NCI-H526 (cell line): Measurements from ENCODE around the gene CHAF1B.

ENCODE experiments used
- DNase-seq, 2 experiments: peaks; one replicate each; lab custom pipeline; 2025; lab: John Stamatoyannopoulos, UW

The CHAF1B gene

GRCh38 chr21:36428761-36429432 is 43.7 kb downstream of the CHAF1B start:
- peak in 1 of 2 experiments; percentile 11 for DNase-seq

DNA sequence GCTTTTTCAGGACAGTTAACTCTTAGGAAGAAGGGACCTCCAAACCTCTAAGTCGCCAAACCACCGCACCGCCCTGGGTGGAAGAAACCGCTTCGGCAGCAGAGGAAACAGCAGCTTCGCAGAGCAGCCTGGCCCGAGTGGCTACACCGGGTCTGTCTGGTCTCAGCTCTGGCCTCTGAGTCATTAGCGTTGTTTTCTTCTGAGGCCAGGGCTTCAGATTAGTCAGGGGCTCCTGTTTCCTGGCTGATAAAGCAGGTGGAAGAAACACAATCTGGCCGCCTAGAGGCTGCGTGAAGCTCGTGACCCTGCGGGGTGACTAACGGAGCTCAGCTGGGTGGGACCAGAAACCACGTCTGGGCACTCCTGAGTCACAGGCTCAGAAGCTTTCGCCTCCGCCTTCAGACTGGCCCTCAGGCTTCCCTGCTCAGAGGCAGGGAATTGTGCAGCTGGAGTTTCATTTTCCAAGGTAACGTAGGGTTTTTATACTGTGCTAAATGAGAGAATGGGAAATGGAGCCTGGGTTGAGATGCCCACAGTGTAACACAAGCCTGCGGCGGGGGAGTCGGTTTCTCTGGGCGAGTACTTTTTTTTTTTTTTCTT is 44.9 kb downstream of the CHAF1B start:
- no peak for DNase-seq

- no peak for DNase-seq
These were observed 45.6 kb downstream of the CHAF1B start for GRCh38 chr21:36430841-36431240.

GRCh38 chr21:36431252-36431651 is 46.1 kb downstream of the CHAF1B start:
- no peak for DNase-seq

DNA sequence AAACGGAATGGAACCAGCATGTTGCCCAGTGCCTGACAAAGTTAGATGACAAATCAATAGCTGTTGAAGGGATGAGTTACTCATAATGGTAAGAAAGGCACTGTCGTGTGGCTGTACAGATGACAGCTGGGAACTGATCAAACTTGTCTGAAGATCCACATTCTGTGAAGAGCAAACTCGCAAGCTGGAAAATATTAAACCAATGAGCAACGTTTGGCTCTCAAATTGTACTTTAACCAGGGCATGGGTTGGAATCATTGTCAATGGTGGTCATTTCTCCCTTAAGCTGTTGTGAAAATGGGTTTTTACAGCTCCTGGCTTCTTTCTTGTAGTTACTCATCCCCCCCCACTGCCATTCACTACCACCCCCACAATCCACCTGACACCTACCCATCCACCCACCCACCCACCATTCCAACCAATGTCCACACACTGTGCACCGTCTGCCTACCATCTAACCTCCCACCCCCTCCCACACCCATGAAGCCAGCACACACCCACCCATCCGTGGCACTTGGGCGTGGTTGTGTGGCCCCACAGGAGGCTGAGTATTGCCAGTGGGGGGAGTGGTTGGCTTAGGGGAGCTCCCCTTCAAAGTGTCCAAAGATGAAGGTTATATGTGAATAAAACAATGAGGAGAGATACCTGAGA is 48.0 kb downstream of the CHAF1B start:
- no peak for DNase-seq

DNA sequence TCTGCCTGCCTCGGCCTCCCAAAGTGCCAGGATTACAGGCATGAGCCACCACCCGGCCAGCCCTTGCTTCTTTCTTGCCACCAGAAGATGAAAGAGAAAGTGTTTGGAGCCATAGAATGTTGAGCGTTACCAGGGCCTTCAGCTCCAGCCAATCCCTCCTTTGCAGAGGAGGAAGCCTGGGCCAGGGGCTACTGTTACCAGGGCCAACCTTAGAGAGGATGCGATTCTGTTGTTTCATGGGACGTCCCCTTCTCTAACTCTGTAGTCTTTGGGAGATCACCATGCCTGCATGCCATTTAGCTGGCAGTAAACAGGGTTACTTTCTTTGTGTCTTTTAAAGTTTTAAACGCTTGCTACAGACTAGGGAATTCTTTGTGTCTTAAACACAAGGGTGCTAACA is 49.0 kb downstream of the CHAF1B start:
- no peak for DNase-seq

- no peak for DNase-seq
These were observed 51.9 kb downstream of the CHAF1B start for GRCh38 chr21:36436829-36437744.

- no peak for DNase-seq
These were observed 52.5 kb downstream of the CHAF1B start for GRCh38 chr21:36437745-36438128.

GRCh38 chr21:36441715-36442114 is 56.5 kb downstream of the CHAF1B start:
- no peak for DNase-seq

- DNase-seq, result no peak
These were observed 61.1 kb downstream of the CHAF1B start for GRCh38 chr21:36446301-36446700.

DNA sequence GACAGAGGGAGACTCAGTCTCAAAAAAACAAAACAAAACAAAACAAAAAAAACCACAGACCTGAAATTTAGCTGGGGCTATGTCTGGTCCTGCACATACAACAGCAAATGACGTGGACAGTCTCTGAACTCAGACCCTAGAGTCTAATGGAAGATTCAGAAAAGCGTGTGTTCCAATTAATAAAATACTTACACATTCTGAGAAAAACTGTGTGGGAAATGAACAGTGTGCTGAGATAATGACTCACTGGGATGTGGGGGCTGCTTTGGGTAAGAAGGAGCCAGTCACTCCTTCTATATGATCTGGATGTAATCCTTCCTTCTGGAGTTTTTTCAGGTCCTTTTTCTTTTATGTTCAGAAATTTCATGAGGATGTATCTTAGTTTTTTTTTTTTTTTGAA is 65.3 kb downstream of the CHAF1B start:
- no peak for DNase-seq

- no peak for DNase-seq
These were observed 66.3 kb downstream of the CHAF1B start for GRCh38 chr21:36451506-36451905.

DNA sequence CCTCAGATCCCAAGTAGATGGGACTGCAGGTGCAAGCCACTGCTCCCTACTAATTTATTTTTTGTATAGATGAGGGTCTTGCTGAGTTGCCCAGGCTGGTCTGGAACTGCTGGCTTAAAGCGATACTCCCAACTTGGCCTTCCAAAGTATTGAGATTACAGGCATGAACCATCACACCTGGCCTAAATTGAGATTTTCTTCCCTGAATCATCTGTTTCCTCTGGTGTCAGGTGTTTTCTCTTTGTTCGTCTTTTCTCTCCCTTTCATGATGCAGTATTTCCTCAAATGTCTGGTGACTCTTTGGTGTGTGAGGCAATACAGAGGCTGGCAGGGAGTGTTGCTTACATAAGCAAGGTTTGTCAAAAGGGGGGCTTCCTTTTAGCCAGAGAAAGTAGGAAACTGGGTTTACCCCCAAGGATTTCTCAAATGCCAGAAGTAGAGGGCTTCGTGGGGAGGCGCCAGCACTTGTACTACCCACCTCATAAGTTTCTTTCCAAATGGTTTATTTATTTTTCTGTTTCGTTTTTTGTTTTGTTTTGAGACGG is 67.2 kb downstream of the CHAF1B start:
- no peak for DNase-seq

DNA sequence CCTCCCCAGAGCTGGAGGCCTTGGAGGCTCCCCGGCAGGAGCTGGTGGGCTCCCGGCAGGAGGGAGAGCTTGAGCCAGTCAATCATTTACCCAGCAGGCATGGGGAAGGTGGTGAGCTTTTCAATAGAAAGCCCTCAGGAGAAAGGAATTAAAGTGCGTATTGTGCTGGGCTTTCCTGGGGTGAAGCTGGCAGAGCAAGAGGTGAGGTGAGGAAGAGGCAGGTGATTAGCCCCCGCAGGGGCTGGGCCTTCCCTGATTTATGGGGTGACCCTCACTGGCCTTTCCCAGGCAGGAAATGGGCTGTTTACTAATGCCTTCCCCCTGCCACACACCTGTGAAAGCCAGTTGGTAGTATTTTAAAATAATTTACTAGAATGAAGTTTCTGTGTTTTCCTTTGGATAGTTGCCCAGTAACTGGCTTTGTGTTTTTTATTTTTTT is 68.9 kb downstream of the CHAF1B start:
- DNase-seq, result no peak

- no peak for DNase-seq
These were observed 69.5 kb downstream of the CHAF1B start for GRCh38 chr21:36454706-36455105.

DNA sequence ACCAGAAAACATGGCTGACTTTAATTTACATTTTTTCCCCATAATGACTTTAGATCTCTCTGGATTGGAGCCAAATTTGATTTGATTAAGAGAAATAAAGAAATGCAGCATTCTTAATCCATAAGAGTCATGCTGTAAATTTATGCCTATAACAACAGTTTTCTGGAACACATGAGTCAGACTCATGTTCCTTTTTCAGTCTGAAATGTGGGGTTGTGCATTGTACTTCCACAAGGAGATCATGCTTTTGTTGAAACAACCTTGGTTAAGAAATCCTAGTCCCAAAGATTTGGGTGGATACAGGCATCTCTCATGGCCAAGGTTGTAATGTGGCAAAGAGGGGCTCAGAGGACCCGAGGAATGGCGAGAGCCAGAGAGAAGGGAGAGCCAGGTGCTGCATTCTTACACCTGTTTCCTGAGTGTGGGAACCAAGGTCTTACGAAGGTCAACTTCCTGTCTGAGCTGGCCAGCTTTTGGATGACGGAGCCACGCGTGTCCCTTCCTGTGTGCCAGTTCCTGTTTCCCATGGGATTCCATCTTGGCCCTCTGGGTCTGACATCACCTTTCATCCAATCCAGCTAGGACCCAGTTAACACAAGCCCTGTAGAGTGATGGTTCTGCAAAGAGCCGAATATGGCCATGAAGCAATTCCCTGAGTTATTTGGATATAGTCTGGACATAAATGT is 71.7 kb downstream of the CHAF1B start:
- no peak for DNase-seq

DNA sequence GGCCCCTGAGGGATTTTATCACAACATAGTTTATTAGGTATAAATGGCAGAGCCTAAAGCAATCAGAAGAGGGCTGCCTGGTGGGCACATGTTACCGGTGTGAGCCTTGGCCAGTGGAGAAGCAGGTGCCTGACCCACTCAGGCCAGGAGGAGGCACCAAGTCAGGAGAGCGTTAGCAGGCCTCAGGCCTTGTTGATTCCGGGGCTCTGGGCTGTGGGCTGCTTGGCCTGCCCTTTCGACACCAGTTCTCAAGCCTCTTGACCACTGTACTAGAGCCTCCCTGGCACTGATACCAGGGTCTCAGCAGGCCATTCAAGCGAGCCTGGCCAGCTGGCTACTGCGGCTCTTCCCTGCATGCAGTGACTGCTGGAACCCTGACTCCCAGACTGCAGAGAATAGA is 73.9 kb downstream of the CHAF1B start:
- DNase-seq, result no peak

DNA sequence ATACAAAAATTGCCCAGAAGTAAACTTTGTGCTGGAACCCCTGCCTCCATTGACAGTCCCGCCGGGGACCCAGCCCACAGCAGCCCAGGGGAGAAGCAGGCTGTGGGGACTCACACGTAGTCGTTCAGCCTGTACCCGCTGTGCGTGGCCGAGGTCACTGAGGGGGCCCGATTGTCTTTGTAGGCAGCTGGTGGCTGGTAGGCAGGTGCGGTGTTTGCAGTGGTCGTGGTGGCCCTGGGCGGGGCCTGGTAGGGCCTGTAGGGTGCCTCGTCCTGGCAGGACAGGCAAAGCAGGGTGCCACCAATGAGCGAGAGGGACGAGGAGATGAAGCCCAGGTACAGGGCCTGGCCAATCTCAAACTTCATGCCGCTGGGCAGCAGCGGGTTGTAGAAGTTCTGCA is 75.7 kb downstream of the CHAF1B start:
- no peak for DNase-seq

GRCh38 chr21:36461277-36461917 is 76.2 kb downstream of the CHAF1B start:
- DNase-seq, result no peak

GRCh38 chr21:36461918-36462486 is 76.8 kb downstream of the CHAF1B start:
- DNase-seq, result no peak

DNA sequence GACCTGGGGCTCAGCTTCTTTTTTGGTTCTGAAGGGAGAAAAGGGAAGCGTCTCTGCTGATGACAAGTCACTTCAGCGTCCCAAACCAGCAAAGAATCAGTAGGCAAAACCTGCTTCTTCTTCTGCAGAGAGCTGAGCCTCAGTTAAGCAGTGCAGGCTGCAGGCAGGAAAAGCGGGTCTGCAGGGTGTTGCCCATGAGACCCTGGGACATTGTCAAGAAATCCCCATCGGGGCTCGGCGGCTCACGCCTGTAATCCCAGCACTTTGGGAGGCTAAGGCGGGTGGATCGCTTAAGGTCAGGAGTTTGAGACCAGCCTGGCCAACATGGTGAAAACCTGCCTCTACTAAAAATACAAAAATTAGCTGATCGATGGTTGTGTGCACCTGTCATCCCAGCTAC is 78.0 kb downstream of the CHAF1B start:
- no peak for DNase-seq
